ENCODE data around the gene MAVS.
"Not testable (repeated sequence)": the region's sequence is repeated elsewhere in the genome, so short reads cannot be mapped to it uniquely, and the experiment has no call there.

MAVS gene

GRCh38 chr20:3889489-3890397 lies 43.1 kb downstream of the MAVS start:
- DNase-seq = no peak

GRCh38 chr20:3890398-3890751 lies 43.7 kb downstream of the MAVS start:
- no peak for DNase-seq

GRCh38 chr20:3890999-3891929 lies 44.6 kb downstream of the MAVS start:
- DNase-seq = no peak

GRCh38 chr20:3894796-3895195 lies 48.2 kb downstream of the MAVS start:
- no peak for DNase-seq

- no peak for DNase-seq
Measured at GRCh38 chr20:3896302-3896701, 49.7 kb downstream of the MAVS start.

GRCh38 chr20:3896853-3897583 lies 50.4 kb downstream of the MAVS start:
- no peak for DNase-seq

GRCh38 chr20:3898181-3898580 lies 51.5 kb downstream of the MAVS start:
- DNase-seq = not testable (repeated sequence)

GRCh38 chr20:3898639-3899038 lies 52.0 kb downstream of the MAVS start:
- DNase-seq = no peak

- no peak for DNase-seq
Measured at GRCh38 chr20:3900187-3900604, 53.6 kb downstream of the MAVS start.

- DNase-seq = no peak
Measured at GRCh38 chr20:3901028-3901705, 54.5 kb downstream of the MAVS start.

GRCh38 chr20:3901706-3902440 lies 55.2 kb downstream of the MAVS start:
- DNase-seq = no peak

- DNase-seq = no peak
Measured at GRCh38 chr20:3902446-3902845, 55.8 kb downstream of the MAVS start.

- DNase-seq = no peak
Measured at GRCh38 chr20:3904224-3904623, 57.6 kb downstream of the MAVS start.

GRCh38 chr20:3904857-3905256 lies 58.2 kb downstream of the MAVS start:
- no peak for DNase-seq

GRCh38 chr20:3906744-3907721 lies 60.4 kb downstream of the MAVS start:
- not testable (repeated sequence) for DNase-seq

GRCh38 chr20:3908667-3909066 lies 62.0 kb downstream of the MAVS start:
- DNase-seq = no peak

- no peak for DNase-seq
Measured at GRCh38 chr20:3909952-3910366, 63.3 kb downstream of the MAVS start.

- no peak for DNase-seq
Measured at GRCh38 chr20:3910853-3911252, 64.2 kb downstream of the MAVS start.

- DNase-seq = no peak
Measured at GRCh38 chr20:3911956-3912355, 65.3 kb downstream of the MAVS start.

- DNase-seq = no peak
Measured at GRCh38 chr20:3914446-3914845, 67.8 kb downstream of the MAVS start.
